Measurements from ENCODE around the gene AGPAT1. TPM values are rescaled to one million over a fixed set of nuclear protein-coding genes. Genes with fewer than 3 reads are reported as not detected.

Gene AGPAT1
- total RNA-seq, 2 experiments from 2014 or later, result 13.2 to 13.3 TPM

DNA sequence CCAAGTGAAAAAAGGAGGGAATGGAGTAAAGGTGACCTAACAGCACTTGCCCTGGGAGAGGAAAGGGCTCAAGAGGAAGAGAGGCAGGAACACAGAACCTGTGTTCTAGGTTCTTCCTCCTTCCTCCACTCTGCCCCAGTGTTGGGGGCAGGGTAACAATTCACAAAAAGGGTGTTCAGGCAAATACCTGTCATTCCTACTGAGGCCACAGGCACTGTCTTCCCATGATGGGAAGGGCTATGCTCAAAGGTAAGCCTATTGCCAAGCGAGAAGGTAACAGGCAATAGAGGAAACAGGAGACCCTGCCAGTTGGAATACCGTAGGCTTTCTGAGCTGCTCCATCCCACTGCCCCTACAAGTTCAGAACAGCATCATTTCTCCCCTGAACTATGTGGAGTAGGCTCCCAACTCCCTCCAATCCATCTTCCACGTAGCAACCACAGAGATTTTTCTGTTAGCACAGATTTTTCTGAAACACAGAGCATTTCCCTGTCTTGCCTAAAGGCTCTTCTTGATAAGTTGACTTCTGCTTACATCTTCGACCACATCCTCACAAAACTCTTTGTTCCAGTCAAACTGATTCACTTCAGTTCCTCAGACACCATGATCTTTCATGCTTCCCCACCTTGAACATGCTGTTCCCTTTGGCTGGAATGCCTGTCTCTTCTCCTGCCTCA is 2.7 kb downstream of the AGPAT1 start:
- intact Hi-C loops (cut with DNase I, micrococcal nuclease), result loop anchor here in 1 of 2 experiments (10.0 kb wide), 1 partner anchor 198 kb away; the partner anchor contains the start of gene DXO
- POLR2A ChIA-PET, result interaction anchor here (1.0 kb wide), 1 partner anchor 27 kb away, joined by 4 read pairs; no protein-coding TSS in a partner anchor
- no peak for DNase-seq

DNA sequence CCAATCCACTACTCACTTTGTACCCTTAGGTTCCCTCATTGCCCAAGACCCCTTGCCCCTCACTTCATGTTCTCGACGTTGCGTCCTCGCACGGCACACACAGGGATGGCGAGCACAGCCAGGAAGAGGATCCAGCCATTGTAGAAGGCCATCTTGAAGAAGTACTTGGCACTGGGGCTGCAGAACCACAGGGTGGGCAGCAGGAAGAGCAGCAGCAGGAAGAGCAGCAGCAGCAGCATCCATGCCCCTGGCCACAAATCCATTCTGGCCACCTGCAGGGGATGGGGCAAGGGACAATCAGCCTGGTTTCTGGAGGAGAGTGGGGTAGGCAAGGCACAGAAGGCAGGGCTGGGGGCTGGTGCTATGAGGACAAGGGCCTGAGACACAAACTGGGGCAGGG is 4.7 kb downstream of the AGPAT1 start:
- H3K9me3 ChIP-seq (ENCODE audit: control insufficient read depth in 1 of 2, insufficient read depth in 1 of 2, low read length in 2 of 2), result no peaks in the 10 kb centered on the region
- no peak overlapping the region for H3K4me3 ChIP-seq (ENCODE audit: low read length)
- peaks cover 48% of the 10 kb centered on the region for H3K4me1 Mint-ChIP-seq (ENCODE audit: low read depth)
- DNase-seq, result no peak
- peak overlapping the region; percentile 44 for H3K4me3 Mint-ChIP-seq
- no peaks in the 10 kb centered on the region for H3K27me3 ChIP-seq (ENCODE audit: control insufficient read depth in 1 of 2, insufficient read depth in 2 of 2, low read length in 2 of 2)
- H3K27ac Mint-ChIP-seq, result no peak overlapping the region
- no peak overlapping the region for H3K27ac ChIP-seq (ENCODE audit: low read depth in 1 of 2, low read length in 2 of 2)
- H3K27me3 Mint-ChIP-seq, result no peaks in the 10 kb centered on the region
- TF ChIP-seq, protein P1, sequence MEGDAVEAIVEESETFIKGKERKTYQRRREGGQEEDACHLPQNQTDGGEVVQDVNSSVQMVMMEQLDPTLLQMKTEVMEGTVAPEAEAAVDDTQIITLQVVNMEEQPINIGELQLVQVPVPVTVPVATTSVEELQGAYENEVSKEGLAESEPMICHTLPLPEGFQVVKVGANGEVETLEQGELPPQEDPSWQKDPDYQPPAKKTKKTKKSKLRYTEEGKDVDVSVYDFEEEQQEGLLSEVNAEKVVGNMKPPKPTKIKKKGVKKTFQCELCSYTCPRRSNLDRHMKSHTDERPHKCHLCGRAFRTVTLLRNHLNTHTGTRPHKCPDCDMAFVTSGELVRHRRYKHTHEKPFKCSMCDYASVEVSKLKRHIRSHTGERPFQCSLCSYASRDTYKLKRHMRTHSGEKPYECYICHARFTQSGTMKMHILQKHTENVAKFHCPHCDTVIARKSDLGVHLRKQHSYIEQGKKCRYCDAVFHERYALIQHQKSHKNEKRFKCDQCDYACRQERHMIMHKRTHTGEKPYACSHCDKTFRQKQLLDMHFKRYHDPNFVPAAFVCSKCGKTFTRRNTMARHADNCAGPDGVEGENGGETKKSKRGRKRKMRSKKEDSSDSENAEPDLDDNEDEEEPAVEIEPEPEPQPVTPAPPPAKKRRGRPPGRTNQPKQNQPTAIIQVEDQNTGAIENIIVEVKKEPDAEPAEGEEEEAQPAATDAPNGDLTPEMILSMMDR (IDR thresholded peaks at IDR 0.05), result no peak
- ChIA-PET CTCF (no interaction called here), POLR2A (interaction anchor here (0.5 to 1.0 kb wide), 2 partner anchors 19 to 1958 kb away, joined by 3 to 4 read pairs; partner anchors contain the start of genes PBX2 and TRIM26)
- H3K9me3 Mint-ChIP-seq, result no peaks in the 10 kb centered on the region
- no peak for ATAC-seq (ENCODE audit: poor library complexity)
- intact Hi-C loops (cut with DNase I, micrococcal nuclease), result loop anchor here in 1 of 2 experiments (10.0 kb wide), 1 partner anchor 196 kb away; the partner anchor contains the start of gene DXO
- peaks cover 32% of the 10 kb centered on the region for H3K4me1 ChIP-seq (ENCODE audit: insufficient read depth, low read length)
- H3K36me3 Mint-ChIP-seq (ENCODE audit: low read depth), result peaks cover 41% of the 10 kb centered on the region
- peaks cover 45% of the 10 kb centered on the region for H3K36me3 ChIP-seq (ENCODE audit: insufficient read depth, low read length)

More for the DNA sequence above, 2.7 kb downstream of the AGPAT1 start:
- Histone ChIP-seq H3K9me3 (ENCODE audit: control insufficient read depth in 1 of 2, insufficient read depth in 1 of 2, low read length in 2 of 2) (no peaks in the 10 kb centered on the region), H3K4me1 (ENCODE audit: insufficient read depth, low read length) (peaks cover 47% of the 10 kb centered on the region), H3K4me3 (ENCODE audit: low read length) (no peak overlapping the region), H3K27me3 (ENCODE audit: control insufficient read depth in 1 of 2, insufficient read depth in 2 of 2, low read length in 2 of 2) (no peaks in the 10 kb centered on the region), H3K36me3 (ENCODE audit: insufficient read depth, low read length) (peaks cover 25% of the 10 kb centered on the region), H3K27ac (ENCODE audit: low read depth in 1 of 2, low read length in 2 of 2) (no peak overlapping the region)
- TF ChIP-seq, protein P1 (IDR thresholded peaks at IDR 0.05), result no peak
- Mint-ChIP-seq H3K4me3 (peak overlapping the region; percentile 55), H3K9me3 (no peaks in the 10 kb centered on the region), H3K4me1 (ENCODE audit: low read depth) (peaks cover 66% of the 10 kb centered on the region), H3K36me3 (ENCODE audit: low read depth) (peaks cover 40% of the 10 kb centered on the region), H3K27me3 (no peaks in the 10 kb centered on the region), H3K27ac (peak overlapping the region; percentile 24)
- no peak for ATAC-seq (ENCODE audit: poor library complexity)
- CTCF ChIA-PET, result no interaction called here

DNA sequence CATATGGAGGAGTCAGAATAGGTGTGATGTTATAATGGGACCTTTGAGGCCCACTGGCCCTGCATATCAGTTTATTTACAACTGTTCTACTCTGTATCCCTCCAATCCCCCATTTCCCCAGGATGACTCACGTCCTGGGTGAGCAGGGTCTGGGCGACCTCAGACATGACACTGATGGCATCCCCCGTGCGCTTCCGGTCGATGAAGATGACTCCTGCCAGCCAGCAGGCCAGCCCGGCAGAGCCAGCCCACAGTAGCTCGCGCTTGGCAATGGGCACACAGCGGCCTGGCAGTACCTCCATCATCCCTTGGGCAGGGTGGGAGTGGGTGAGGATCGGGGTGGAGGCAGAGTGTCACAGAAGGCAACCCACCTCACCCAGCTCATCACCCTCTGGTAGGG is 5.6 kb downstream of the AGPAT1 start:
- H3K27me3 Mint-ChIP-seq, result no peaks in the 10 kb centered on the region
- Histone ChIP-seq H3K27me3 (ENCODE audit: control insufficient read depth in 1 of 2, insufficient read depth in 2 of 2, low read length in 2 of 2) (no peaks in the 10 kb centered on the region), H3K4me1 (ENCODE audit: insufficient read depth, low read length) (peaks cover 24% of the 10 kb centered on the region), H3K27ac (ENCODE audit: low read depth in 1 of 2, low read length in 2 of 2) (no peak overlapping the region), H3K9me3 (ENCODE audit: control insufficient read depth in 1 of 2, insufficient read depth in 1 of 2, low read length in 2 of 2) (no peaks in the 10 kb centered on the region), H3K4me3 (ENCODE audit: low read length) (no peak overlapping the region), H3K36me3 (ENCODE audit: insufficient read depth, low read length) (peaks cover 45% of the 10 kb centered on the region)
- POLR2A ChIA-PET, result no interaction called here
- TF ChIP-seq, protein P1 (IDR thresholded peaks at IDR 0.05), result no peak
- no peak for ATAC-seq (ENCODE audit: poor library complexity)
- H3K36me3 Mint-ChIP-seq (ENCODE audit: low read depth), result peaks cover 48% of the 10 kb centered on the region
- H3K4me3 Mint-ChIP-seq, result no peak overlapping the region
- intact Hi-C loops (cut with DNase I, micrococcal nuclease), result loop anchor here in 1 of 2 experiments (10.0 kb wide), 1 partner anchor 195 kb away; the partner anchor contains the start of gene DXO
- no peaks in the 10 kb centered on the region for H3K9me3 Mint-ChIP-seq
- DNase-seq, result no peak
- peaks cover 42% of the 10 kb centered on the region for H3K4me1 Mint-ChIP-seq (ENCODE audit: low read depth)
- CTCF ChIA-PET, result no interaction called here
- H3K27ac Mint-ChIP-seq, result no peak overlapping the region

All from CD4-positive, alpha-beta T cell (primary cell).